Cerebellar cortex (tissue), 1 donor: ENCODE data around the gene ITIH5.
A peak's percentile ranks its signal among the peaks of the same experiment; 100 is the strongest.

Source experiments
- DNase-seq: peaks from one replicate; pipeline ENCODE4 v3.0.0-alpha.2; 2015; ENCODE audit warnings: low spot score

The ITIH5 gene

GRCh38 chr10:7626283-7626682 is 40.5 kb downstream of the ITIH5 start:
- DNase-seq: no peak

- DNase-seq: no peak
Measured at GRCh38 chr10:7625836-7626235, 40.9 kb downstream of the ITIH5 start.

- DNase-seq: no peak
Measured at GRCh38 chr10:7625009-7625408, 41.8 kb downstream of the ITIH5 start.

DNA sequence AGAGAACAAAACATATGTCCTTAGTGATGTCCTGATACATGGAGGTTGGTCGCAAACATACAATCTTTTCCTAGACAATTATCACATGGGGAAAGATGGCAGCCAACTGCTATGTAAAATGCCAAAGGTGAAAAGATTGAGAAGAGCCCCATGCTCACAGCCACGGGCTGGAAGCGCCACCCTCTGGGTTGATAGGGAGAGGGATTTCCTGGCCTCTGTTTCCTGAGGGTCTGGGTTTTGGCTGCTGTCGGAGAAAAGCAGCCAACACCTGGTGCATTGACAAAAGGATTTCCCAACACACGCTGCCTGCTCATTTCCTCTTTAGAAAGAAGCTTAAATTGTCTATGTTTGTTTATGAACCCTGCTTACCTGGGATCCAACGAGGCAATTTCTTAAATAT is 43.8 kb downstream of the ITIH5 start:
- DNase-seq: no peak

GRCh38 chr10:7618461-7618860 is 48.3 kb downstream of the ITIH5 start:
- no peak for DNase-seq

DNA sequence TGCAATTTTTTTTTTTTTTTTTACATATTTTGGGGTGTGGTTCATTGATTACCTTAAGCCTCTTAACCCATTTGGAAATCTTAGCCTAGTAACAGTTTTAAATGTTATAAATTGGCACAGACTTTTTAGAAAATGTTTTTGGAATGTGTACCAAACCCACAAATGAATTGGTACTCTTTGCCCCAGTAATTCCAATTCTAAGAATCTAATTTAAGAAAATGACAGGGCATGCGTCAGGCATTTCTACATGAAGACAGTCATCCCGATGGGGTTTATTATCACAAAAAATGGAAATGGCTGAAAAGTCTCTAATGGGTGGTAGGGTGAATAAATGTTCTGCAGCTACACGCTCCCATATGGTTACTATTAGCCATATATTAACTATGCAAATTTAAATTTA is 54.9 kb downstream of the ITIH5 start:
- no peak for DNase-seq

- DNase-seq: peak; percentile 51
Measured at GRCh38 chr10:7610651-7611389, 55.9 kb downstream of the ITIH5 start.

DNA sequence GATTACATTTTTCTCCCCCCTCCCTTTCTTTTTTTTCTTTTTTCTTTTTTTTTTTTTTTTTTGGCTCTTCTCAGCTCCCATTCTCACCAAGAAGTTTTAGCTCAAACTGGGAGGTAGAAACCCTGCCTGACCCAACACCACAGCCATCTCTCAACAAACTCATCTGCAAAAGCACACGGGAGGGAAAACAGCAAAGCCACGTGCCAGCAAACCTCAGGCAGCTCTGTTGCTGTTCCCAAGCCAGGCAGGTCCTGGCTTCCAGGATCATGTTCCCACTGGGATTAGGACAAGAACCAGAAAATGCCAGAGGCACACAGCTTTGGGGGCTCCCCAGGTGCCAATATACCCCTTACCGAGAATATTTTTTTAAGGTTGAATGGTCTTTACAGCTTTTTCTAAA is 56.7 kb downstream of the ITIH5 start:
- peak; percentile 11 for DNase-seq

DNA sequence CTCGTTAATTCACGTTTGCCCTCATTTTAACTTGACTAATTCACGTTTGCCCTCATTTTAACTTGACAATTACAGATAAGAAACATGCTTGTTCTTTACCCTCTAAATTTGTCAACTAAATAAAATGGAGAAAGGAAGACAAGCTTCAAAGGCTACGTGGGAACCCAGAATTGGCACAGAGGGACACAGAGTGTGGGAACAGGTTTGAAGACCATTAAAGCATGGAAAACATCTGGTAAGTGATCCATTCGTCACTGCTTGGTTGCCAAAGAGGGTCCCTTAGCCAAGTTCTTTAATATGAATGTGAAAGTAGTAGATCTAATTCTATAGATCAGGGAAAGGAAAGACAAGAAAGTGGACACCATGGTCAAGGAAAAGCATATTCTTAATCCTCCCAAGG is 57.2 kb downstream of the ITIH5 start:
- DNase-seq: no peak

DNA sequence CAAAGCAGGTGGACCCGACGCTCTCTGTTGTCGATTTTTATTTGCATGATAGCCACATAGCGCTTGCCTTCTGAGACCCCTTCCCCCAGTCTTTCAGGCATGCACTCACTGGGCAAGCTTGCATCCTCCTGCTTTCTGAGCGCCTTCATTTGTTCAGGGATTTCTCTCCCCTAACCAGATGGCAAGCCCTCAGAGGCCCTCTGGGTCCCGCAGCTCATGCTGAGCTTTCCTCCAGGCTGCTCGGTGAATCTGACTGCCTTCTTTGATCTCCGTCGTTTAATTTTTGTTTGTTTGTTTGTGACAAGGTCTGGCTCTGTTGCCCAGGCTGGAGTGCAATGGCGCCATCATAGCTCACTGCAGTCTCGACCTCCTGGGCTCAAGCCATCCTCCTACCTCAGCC is 58.8 kb downstream of the ITIH5 start:
- DNase-seq: no peak

DNA sequence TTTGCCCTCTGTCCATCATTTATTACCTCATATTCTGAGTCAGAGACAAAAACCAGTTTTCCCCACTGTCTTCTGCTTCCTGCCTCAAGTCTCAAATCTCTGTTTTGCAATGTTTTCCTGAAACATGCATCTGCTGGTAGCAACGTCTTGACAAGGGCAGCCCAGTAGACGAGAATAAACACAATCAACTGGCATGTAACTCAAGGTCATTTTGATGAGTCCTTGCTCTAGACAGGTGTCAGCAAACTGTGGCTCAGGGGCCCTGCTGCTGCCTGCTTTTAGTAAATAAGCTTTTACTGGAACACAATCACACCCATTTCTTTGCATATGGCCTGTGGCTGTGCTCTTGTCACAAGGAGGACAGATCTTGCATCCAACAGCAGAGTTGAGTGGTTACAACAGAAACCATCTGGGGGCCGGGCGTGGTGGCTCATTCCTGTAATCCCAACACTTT is 59.8 kb downstream of the ITIH5 start:
- DNase-seq: no peak

GRCh38 chr10:7605565-7606295 is 61.0 kb downstream of the ITIH5 start:
- DNase-seq: no peak

DNA sequence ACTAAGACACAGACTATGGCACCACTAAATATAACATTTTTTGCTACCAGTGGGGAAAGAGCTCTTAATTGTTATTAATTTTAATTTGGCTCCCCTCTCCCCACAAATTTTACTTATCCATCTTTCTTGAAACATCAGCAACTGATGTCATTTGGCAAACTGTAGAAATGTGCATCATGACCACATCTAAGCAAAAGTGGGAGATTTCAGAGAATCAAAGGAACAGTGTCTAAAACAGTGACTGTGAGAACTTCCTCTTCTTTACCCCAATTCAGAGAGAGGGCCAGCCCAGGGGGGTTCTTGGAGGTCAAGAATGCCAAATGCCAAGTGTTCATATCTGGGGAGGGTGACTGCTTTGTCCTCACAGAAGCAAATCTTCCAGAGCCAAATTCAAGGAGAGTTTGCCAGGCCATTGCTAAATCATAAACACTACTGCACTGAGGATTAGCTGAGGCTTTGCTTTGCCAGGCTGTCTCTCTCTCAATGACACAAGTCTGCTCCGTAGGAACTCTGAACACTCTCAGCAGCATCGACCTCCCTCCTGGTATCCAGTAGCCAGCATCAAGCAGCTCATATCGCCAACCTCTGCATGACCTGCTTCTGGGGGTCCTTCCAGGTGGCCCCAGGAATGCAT is 65.6 kb downstream of the ITIH5 start:
- DNase-seq: no peak

DNA sequence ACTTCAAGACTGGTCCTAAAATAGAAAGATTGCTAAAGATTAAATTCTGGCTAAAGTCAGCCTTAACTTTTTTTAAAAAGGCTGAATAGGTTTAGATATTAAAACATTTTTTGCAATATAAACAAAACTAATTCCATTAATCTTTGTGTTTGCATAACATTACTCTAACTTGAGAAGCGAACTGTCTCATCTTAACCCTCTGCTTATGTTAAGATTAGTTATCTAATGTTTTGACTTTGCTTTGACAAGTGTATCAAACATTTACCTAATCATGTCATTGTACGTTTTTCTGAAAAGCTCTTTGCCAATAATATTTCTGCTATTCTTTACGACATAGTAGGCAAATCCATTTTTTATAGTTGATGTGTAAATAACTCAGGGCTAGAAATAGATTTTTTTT is 68.0 kb downstream of the ITIH5 start:
- DNase-seq: no peak

- DNase-seq: no peak
Measured at GRCh38 chr10:7596356-7596755, 70.4 kb downstream of the ITIH5 start.

DNA sequence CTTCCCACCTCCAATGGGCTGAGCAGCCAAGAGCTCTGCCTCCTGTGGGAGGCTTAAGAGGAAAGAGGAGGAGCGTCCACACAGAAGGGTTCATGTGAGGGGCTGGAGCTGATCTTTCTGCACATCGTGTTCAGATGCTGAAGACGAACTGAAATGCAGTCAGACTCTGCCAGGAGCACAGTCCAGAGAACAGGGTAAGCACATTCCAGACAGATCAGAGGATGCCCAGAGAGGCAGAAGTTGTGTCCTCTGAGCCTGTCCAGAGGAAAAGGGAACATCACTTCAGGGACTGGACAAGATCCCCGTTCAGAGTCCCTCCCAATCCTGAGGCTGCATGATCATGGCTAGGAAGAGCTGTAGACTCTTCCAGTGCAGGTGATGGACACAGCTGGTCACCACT is 72.9 kb downstream of the ITIH5 start:
- DNase-seq: no peak

GRCh38 chr10:7593063-7593462 is 73.7 kb downstream of the ITIH5 start:
- DNase-seq: peak; percentile 7

- no peak for DNase-seq
Measured at GRCh38 chr10:7592627-7593026, 74.1 kb downstream of the ITIH5 start.

DNA sequence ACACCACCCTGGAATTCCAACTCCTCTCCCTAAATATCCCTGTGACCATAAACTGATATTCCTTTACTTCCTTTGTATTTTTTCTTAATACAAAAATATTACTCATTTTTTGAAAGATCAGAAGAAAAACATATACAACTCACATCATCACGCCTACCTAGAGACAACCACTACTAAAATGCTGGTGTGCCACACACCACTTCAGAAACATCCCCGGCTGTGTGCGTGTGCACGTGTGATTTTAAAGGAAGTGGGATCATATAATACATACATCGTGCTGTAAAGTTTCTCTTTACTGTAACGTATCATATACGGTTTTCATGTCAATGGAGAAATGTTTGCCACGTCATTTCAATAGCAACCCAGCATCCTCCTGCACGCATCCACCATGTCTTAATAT is 76.5 kb downstream of the ITIH5 start:
- DNase-seq: no peak

- DNase-seq: no peak
Measured at GRCh38 chr10:7589748-7590147, 77.0 kb downstream of the ITIH5 start.

DNA sequence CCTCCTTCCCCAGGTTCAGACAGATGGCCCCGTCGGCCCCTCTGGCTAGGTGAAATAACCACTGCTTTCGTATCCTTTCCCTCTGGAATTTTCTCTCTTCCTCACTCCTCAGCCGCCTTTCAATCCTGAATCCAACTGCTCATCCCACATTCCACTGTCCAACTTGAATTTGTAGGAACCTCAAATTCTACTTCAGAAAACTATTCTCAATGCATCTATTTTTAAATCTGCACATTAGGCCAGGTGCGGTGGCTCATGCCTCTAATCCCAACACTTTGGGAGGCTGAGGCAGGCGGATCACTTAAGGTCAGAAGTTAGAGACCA is 78.9 kb downstream of the ITIH5 start:
- DNase-seq: no peak

DNA sequence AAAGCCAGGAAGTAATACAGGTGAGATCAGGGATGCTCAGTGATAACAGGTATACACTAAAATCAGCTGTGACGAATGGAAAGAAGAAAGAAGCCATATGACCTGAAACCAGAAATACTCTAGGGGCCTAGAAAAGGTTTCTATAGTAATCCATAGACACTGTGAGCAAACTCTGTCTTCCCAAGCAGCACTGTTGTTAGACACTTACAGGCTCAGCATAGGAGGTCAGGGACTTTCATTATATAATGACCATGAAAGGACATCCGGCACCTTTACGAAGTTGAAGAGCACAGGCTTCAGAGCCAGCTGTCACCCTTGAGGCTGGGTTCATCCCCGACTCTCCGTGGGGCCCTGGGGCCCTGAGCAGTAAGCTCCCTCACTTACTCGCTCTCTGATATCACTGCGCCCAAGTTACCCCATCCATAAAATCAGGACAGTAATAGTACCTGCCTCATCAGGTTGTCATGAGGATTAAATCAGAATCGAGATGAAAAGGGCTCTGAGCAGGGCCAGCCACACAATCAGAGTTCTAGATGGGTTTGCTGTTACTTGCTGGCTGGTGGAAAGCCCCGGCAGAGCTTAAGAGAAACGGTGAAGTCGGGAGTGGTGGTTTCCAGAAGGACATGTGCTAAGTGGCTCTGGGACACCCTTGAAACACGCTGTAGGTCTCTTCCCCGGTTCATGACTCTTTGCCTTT is 79.5 kb downstream of the ITIH5 start:
- DNase-seq: no peak

DNA sequence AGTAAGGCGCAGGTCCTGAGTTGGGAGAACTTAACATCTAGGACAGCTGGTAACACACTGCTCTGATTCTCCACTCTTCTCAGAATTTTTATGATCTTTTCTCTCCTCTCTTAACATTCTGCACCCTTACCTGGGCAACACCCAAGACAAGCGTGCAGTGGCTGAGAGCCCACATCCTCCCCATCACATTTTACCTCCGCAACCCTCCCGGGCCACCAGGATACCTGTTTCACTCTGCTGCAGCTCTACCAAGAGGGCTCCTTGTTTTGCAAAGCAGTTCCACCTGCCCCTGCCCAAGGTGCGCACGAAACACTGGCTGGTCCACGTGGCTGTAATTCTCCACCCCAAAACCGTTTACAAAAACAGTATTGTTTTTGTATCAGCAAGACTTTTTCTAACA is 81.5 kb downstream of the ITIH5 start:
- no peak for DNase-seq
